Activated CD8-positive, alpha-beta memory T cell treated with anti-CD3 and anti-CD28 coated beads for 4 hours (primary cell): ENCODE measurements around the gene ATP8B1.
"Not testable (repeated sequence)": the region's sequence is repeated elsewhere in the genome, so short reads cannot be mapped to it uniquely, and the experiment has no call there.

Source experiments
- DNase-seq, 2 donors: peaks; one replicate each; pipeline ENCODE4 v3.0.0-alpha.2; 2020; ENCODE audit warnings: low read depth in 2 of 2

Gene ATP8B1

DNA sequence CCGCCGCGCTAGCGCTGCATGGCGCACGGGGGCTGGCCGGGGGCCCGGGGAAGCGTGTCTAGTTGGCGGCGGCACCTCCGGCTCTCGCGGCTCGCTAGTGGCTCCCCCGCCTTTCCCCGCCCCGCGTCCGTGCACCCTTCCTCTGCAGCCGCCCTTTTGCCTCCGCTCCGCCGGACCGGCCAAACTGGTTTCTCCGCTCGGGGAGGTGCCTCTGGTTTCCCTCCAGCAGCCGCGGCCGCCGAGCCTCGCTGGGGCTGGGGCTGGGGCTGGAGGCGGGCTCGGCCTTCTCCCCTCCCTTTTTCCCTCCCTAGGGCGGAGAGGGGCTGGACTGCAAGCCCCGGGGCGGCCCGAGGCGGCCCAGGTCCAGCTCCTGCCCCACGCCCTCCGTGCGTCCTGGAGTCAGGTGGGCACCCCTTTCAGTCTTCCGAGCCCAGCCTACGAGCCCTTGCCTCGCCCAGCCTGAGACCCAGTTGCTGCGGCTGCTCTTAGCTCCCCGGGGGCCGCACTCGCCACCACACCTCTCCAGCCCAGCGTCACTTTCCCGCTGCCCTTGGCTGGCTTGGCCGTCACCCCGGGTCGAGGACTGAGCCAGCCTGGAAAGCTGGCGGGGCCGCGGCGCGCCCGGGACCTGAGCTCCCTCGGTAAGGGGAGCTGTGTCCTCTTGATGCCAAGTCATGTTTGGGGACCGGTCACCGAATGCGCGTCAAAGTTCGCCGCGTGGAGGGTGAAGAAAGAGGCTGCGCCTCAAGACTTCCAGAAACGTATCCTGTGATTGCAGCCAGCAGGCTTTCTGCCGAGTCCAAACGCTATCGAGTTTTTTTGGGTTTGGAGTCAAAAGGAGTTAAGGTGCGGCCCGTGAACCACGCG lies at the start of gene ATP8B1:
TSS of gene ATP8B1 (minus strand) at position 213 of the 867 bp plus-strand sequence. CDS start 71,508 bp downstream, outside the sequence.
- no peak for DNase-seq

DNA sequence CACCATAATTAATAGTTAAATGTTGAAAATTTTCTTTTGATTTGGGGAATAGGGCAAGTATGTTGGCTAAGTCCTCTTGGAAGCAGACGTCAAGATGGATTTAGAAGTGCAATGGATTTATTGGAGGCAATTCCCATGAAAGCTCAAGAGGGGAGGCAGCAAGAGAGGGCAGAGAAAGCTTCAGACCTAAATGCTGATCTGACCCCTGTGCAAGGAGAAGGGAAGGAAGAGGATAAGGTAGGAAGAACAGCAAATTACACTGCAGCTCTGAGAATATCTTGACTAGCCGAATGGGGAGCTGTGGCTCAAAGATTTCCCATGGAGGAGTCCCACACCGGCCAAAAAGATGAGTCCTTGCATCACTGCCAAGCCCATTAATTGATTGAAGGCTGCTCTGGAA lies 46.9 kb upstream of the ATP8B1 start:
- DNase-seq = no peak

DNA sequence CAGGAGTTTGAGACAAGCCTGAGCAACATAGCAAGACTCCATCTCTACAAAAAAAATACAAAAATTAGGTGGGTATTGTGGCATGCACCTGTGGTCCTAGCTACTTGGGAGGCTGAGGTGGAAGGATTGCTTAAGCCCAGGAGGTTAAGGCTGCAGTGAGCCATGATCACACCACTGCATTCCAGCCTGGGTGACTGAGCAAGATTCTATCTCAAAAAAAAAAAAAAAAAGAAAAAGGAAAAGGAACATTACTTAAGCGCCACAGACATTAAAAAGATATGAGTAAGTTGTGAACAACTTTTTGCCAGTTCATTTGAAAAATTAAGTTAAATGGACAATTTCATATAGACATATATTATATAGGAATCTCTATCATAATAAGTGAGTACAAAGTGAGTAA lies 45.3 kb upstream of the ATP8B1 start:
- not testable (repeated sequence) for DNase-seq

DNA sequence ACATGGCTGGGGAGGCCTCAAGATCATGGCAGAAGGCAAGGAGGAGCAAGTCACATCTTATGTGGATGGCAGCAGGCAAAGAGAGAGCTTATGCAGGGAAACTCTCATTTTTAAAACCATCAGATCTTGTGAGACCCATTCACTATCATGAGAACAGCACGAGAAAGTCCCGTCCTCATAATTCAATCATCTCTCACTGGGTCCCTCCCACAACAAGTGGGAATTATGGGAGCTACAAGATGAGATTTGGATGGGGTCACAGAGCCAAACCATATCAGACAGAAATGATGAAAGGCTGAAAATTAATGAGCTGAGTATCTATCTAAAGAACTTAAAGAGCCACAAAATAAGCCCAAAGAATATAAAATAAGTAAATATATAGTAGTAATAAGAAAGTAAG lies 44.3 kb upstream of the ATP8B1 start:
- not testable (repeated sequence) for DNase-seq

DNA sequence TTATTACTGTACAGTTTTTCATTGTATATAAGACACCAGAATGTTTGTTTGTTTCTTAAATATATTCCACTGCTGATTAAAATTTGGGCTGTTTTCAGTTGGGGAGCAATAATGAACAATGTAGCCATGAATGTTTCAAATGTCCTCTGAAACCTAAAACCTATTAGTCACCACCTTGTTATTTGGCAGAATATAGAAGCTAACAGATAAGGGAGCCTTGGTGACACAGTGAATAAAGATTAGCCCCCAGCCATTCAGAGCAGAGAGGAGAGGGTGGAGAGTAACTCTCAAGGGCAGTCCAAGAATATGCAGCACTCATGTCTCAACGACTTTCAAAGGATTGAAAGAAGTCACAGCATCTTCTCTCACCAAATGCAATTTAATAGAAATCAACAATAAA lies 43.1 kb upstream of the ATP8B1 start:
- no peak for DNase-seq

DNA sequence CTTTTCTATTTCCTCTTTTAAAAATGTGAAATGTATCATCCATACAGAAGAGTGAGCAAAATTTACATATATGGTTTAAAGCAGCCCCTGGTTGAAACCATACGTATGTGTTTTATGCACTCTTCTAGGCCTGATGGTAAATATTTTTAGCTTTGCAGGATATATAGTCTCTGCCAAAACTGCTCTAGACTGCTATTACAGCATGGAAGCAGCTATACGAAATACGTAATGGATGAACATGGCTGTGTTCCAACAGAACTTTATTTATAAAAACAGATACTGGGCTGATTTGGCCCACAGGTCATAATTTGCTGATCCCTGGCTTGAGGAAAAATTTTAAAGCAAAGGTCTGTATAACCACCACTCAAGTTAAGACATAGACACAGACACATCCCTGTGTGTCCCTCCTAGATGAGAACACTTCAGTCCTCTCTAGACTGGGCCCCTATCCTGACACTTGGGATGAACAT lies 42.5 kb upstream of the ATP8B1 start:
- no peak for DNase-seq

DNA sequence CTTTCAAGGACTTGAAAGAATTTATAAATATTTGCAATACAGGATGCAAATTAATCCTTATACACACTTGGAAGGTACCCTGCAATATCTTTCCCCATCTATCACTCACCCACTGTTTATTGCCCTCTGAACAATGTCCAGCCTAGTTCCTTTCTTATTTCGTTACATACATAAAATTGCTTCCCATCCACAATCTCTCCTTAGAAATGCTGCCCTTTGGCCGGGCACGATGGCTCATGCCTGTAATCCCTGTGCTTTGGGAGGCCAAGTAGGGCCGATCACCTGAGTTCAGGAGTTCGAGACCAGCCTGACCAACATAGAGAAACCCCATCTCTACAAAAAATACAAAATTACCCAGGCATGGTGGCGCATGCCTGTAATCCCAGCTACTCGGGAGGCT lies 41.2 kb upstream of the ATP8B1 start:
- no peak for DNase-seq

DNA sequence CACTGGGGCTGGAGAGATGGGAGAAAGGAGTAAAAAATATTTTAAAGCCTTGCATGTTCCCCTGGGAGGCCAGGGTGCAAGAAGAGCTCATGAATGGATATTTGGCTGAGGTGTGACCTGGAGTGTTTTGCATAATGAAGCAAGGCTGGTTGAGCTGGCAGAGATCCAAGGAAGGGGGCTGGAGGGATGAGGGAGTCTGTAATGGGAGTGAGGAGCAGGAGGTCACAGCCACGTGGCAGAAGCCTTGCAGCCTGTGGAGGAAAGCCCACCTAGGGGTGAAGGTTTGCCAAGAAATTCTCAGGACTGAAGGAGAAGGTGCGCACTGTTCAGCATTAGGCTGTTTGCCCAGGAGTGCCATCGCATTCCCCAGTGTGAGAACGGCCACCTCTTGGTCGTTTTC lies 40.3 kb upstream of the ATP8B1 start:
- no peak for DNase-seq

DNA sequence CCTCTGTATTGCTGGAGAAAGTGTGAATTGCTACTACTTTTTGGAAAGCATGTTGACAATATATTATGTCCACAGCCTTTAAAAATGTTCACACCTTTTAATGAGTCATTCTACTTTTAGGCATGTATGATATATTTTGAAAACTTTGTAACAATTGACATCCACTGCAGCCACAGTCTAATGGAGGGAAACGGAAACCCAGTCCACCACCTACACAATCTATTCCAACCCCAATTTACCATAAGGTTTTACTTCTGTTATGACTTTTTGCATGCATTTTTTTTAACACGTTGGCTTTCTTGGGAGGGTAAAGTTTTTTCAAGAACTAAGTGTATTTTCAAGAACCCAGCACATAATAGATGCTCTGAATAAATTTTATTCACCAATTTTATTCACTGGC lies 38.5 kb upstream of the ATP8B1 start:
- no peak for DNase-seq

DNA sequence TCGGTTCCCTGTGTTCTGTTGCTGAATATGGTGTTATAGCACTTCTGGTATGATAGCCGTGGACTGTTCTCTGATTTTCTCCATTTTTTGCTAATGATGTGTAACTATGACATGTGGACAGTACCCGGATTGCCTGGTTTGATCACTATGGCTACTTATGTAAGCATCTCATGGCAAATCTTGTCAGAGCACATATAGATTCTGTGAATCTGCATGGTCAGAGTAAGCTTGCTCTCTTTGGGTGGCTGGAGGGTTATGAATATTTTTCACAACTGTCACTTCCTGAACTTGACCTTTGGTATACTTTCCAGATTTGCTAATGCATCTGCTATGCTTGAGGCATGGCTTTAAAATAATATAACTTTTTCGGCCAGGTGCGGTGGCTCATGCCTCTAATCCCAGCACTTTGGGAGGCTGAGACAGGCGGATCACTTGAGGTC lies 36.8 kb upstream of the ATP8B1 start:
- DNase-seq = no peak

DNA sequence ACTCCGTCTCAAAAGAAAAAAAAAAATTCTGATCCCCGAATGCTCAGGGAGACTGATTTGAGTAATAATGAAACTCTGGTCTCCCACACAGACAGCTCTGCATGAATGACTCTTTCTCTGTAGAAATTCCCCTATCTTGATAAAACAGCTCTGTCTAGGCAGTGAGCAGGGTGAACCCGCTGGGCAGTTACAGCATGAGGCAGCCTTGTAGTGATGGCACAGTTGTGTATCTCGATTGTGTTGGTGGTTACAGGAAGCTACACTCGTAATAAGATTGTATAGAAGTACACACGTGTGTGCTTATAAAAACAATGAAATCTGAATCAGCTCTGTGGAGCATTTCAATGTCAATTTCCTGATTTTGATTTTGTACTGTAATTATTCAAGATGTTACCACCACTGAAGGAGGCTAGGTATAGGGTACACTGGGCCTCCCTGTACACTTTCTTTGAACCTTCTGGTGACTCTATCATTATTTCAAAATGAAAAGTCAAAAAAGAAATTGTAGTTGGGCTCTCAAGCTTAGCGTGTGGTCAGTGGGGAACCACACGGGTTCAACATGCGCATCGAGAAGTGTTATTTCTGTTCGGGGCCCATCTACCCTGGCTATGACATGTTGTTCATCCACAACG lies 34.9 kb upstream of the ATP8B1 start:
- no peak for DNase-seq

DNA sequence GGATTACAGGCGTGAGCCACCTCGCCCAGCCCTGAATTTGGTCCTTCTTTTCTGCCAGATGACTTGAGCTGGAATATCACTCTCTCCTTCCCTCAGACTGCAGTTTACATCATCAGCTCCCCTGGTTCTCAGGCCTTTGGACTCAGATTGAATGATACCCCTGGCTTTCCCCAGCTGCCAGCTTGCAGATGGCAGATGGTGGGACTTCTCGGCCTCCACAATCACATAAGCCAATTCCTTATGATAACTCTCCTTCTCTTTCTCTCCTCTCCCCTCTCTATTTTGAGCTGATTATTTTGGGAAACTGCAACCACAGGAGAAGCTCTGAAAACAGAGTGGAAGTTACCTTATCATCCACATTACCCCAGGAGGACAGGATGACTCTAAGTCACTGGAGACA lies 33.4 kb upstream of the ATP8B1 start:
- no peak for DNase-seq

DNA sequence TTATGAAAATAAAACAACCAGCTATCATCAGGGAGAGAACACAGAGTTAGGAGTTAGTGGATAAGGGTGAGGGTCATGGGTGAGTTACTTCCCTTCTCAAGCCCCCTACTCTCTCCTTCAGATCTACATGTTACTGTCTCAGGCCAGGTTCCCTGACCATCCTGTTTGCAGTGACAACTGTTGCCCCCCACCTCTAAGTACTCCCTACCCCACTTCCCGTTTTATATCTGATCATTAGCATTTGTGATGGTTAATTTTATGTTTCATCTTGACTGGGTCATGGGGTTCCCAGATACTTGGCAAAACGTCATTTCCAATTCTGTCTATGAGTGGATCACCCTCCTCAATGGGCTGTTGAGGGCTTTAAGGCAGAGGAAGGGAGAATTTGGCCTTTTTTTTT lies 32.8 kb upstream of the ATP8B1 start:
- no peak for DNase-seq

DNA sequence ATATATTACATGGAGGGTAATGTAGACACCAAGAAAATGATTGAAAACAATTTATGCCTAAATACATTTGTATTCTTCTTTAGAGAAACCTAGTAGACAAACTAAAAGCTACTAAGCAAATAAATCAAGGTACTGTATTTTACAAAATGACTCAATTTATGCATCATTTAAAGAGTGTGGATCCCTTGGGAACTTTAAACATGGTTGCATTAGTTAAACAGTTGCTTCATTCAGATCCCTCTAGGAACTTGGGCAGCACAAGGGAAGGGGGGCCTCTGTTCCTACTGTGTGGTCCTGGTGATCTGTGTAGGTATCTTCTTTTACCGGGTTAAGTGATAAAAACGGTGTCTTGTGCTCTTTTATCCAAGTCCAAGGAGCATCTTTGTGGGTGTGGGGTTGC lies 31.5 kb upstream of the ATP8B1 start:
- no peak for DNase-seq

DNA sequence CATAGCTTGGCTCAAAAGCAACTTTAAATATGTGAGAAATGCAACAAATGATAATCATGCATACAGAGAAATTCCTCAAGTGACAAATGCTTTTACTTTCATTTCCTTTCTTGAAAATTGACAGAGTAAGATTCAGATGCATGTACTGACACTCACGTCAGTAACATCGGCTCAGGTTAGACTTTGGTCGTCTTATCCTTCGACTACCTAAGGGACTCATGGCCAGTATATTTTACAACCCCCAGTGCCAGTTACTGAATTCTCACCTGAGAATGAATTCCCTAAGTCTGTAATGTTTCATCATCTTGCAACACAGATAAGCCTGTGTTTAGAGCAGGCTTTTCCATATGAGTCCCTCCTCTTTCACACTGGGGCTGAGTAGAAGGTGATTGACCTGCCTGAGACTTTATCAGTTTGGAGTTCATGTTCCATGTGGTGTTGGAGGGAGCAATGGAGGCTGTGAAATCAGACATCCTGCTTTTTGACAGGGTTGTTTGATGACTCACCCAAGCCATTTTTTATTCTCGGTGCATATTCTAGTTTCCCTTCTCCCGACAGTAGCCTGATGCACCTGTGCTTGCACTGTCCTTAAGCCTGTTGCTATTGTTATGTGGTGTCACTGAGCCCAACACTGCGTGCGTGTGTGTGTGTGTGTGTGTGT lies 30.5 kb upstream of the ATP8B1 start:
- no peak for DNase-seq

DNA sequence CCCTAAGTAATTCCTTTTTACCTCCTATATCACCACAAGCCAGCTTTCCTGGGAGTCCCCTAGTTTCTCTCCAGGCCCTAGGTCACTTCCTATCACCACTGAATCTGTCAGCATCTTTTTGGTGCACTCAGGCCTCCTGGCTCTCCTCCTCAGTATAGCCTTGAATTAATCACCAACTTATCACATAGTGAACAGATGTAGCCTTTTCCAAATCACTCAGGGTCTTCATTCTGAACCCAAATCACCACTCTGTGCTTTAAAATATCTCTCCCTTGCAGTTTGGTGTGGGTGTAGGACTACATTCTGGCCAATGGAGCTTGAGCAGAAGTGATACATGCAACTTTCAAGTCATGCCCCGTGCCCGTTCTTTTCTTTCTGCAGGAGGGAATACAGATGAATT lies 29.6 kb upstream of the ATP8B1 start:
- DNase-seq = no peak

DNA sequence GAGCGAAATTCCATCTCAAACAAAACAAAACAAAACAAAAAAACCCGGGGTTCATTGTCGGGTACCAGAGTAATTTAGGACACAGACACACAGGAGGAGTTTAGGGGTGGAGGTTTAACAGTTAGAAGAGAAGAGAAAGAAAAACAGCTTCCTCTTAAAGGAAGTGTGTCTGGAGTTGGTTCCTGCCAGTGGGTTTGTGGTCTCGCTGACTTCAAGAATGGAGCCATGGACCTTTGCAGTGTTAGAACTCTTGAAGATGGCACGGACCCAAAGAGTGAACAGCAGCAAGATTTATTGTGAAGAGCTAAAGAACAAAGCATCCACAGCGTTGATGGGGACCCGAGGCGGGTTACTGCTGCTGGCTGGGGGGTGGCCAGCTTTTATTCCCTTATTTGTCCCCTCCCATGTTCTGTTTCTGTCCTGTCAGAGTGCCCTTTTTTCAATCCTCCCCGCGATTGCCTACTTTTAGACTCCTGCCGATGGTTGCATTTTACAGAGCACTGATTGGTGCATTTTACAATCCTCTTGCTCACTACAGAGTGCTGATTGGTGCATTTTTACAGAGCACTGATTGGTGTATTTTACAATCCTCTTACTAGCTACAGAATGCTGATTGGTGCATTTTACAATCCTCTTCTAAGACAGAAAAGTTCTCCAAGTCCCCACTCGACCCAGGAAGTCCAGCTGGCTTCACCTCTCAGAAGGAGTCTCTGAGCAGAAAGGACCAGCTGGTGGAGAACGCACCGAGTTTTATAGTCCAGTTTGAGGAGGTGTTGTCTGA lies 28.7 kb upstream of the ATP8B1 start:
- no peak for DNase-seq

DNA sequence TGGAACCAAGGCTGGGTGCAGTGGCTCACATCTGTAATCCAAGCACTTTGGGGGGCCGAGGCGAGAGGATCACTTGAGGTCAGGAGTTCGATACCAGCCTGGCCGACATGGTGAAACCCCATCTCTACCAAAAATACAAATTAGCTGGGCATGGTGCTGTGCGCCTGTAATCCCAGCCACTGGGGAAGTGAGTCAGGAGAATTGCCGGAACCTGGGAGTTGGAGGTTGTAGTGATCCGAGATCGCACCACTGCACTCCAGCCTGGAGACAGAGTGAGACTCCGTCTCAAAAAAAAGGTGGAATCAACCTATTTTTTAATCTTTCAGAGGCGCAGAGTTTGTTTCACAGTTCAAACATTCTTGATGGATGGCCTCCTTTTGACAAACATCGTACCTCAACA lies 24.5 kb upstream of the ATP8B1 start:
- no peak for DNase-seq

DNA sequence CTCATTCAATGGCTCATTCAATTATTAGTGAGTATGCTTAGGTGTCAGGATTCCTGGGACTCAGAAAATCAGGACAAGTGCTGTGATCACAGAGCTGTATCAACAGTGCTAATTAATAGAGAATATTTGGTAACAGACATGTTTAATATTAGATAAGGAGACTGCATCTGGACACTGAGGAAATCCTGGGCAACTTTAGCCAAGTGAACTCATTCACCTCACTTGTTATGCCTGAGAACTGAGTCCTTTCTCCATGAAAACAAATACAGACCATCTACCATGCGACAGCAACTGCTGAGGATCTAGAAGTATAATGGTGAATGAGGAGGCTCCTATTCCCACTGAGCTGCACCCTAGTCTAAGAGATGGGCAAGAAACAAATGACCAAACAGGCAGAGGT lies 23.1 kb upstream of the ATP8B1 start:
- DNase-seq = no peak

DNA sequence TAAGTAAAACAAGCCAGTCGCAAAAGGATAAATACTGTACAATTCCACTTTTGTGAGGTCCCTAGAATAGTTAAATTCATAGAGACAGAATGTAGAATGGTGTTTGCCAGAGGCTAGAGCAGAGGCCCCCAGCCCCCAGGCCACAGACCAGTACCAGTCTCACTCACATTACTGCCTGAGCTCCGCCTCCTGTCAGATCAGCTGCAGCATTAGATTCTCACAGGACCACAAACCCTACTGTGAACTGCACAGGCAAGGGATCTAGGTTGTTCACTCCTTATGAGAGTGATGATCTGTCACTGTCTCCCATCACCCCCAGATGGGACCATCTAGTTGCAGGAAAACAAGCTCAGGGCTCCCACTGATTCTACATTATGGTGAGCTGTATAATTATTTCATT lies 17.5 kb upstream of the ATP8B1 start:
- not testable (repeated sequence) for DNase-seq

DNA sequence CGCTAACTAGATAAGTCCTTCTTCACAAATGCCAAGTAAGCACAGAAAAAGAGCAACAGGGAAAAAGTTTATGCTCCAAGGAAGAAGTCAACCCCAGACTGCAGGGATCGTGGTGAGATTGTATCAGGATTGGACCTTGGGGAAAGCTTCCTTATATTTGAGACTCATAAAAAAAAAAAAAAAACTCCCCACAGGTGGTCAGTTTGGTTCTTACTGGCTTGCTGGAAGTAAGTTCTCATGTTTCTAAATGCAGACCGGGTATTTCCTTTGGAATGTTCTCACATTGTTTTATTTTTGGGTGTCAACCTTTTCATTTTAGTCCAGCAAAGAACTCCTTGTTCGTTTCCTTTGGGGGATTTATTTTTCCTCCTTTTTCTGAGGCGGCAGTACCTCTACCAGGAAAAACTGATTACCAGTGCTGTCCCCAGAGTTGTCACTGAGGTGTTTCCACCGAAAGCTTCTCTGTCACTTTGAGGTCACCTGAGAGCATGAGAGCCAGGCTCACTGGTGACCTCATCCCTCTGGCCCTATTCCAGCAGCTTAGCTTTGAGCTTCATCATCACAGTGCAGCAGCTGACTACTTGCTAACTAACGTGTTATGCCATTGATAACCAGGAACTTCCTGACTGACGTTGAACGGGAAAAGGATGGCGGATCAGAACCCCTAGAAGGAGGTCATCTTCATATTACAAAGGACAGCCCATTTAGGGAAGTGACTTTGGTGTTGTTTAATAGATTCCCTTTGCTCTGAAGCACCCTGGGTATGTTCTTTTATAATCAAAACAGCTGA lies 16.8 kb upstream of the ATP8B1 start:
- no peak for DNase-seq
